22Rv1 (cell line): ENCODE measurements around the gene TFG.

Experiments
- H3K27ac ChIP-seq: fragments of 450-650 bp; 2 replicates; pipeline ENCODE4 v1.5.1; 2017
- ZFX ChIP-seq: fragments of 450-650 bp; IDR thresholded peaks from 2 replicates; pipeline ENCODE4 v1.6.1; 2017; ENCODE audit warnings: antibody characterized with exemption, borderline replicate concordance
- TF ChIP-seq, protein P1 (sequence below): fragments of 450-650 bp; IDR thresholded peaks from 2 replicates; pipeline ENCODE4 v1.5.1; 2017; ENCODE audit warnings: mild to moderate bottlenecking

The TFG gene

GRCh38 chr3:100710261-100710968 is 1.1 kb downstream of the TFG start:
- no peak for TF ChIP-seq ZFX
- TF ChIP-seq, protein P1, sequence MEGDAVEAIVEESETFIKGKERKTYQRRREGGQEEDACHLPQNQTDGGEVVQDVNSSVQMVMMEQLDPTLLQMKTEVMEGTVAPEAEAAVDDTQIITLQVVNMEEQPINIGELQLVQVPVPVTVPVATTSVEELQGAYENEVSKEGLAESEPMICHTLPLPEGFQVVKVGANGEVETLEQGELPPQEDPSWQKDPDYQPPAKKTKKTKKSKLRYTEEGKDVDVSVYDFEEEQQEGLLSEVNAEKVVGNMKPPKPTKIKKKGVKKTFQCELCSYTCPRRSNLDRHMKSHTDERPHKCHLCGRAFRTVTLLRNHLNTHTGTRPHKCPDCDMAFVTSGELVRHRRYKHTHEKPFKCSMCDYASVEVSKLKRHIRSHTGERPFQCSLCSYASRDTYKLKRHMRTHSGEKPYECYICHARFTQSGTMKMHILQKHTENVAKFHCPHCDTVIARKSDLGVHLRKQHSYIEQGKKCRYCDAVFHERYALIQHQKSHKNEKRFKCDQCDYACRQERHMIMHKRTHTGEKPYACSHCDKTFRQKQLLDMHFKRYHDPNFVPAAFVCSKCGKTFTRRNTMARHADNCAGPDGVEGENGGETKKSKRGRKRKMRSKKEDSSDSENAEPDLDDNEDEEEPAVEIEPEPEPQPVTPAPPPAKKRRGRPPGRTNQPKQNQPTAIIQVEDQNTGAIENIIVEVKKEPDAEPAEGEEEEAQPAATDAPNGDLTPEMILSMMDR = peak; percentile 40
- H3K27ac ChIP-seq = peak overlapping the region; percentile 88

GRCh38 chr3:100715176-100715575 is 5.9 kb downstream of the TFG start:
- no peak for TF ChIP-seq ZFX
- TF ChIP-seq, protein P1 = no peak

DNA sequence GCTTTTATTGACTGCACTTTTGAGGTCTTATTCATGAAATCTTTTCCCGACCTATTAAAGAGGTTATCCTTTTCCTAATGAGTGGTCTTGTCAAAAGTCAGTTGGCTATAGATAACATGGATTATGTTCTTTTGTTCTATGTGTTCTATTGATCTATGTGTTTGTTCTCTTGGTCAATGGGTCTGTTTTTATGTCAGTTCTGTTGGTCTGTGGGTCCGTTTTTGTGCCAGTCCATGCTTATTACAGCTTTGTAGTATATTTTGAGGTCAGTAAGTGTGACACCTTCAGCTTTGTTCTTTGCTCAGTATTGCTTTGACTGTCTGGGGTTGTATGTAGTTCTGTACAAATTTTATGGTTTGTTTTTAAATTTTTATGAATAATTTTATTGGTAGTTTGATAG is 7.8 kb downstream of the TFG start:
- TF ChIP-seq, protein P1 = no peak
- no peak for TF ChIP-seq ZFX
- 0 out of 2 replicates have a peak overlapping the region, but pooled peaks have one; percentile 13 for H3K27ac ChIP-seq

More at GRCh38 chr3:100715176-100715575, 5.9 kb downstream of the TFG start:
- no peak overlapping the region for H3K27ac ChIP-seq

DNA sequence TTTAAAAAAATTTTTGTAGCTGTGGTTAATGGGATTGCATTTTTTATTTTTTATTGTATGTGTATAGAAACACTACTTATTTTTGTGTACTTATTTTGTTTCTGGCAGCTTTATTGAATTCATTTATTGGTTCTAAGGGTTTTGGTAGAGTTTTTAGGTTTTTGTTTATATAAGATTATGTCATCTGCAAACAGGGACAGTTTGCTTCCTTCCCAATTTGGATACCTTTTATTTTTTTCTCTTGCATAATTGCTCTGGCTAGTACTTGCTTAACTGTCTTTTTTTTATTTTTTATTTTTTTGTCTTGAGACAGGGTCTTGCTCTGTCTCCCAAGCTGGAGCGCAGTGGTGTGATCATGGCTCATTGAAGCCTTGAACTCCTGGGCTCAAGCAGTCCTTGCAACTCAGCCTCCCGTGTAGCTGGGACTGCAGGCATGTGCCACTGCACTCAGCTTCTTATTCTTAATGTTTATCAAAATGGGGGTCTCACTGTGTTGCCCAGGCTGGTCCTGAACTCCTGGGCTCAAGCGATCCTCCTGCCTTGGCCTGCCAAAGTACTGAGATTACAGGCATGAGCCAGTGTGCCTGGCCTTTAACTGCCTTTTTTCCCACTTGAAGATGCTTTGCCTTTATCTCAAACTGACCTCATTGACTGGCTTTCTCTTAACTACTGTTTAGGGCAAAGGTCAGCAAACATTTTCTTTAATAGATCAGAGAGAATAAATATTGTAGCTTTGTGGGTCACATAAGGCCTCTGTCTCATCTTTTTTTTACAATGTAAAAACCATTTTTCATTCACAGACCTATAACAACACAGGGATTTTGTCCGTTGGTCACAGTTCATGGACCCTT is 8.6 kb downstream of the TFG start:
- H3K27ac ChIP-seq = 0 out of 2 replicates have a peak overlapping the region, but pooled peaks have one; percentile 13
- no peak for TF ChIP-seq ZFX
- TF ChIP-seq, protein P1 = no peak

DNA sequence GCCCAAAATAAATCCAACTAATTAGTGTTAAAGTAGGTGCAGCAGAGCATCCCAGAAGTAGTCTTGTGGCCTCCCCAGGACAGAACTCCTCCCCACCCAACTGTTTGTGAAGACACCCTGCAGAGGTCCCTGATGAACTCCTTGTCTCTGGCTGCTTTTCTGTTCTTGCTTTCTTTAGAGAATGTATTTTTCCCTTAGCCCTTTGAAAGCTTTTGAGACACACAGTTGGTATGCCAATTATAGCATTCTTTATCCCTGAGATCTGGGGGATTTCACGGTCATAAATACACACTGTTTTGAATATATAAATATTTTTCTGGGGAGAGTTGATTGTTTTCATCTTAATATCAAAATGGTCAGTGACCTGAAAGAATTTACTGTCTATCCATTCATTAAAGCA is 9.8 kb downstream of the TFG start:
- TF ChIP-seq, protein P1 = no peak
- no peak for TF ChIP-seq ZFX
- no peak overlapping the region for H3K27ac ChIP-seq

DNA sequence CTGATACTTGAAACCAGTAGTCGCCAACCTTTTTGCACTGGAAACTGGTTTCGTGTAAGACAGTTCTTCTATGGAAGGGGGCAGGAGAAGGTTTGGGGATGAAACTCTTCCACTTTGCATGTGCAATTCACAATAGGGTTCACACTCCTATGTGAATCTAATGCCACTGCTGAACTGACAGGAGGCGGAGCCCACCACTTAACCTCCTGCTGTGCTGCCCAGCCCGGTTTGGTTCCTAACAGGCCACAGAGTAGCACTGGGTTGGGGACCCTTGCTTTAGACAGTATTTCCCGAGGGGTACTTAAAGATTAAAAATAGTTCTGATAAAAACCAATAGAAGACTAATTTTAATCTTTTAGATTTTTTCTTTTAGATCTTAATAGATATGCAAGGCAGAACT is 11.1 kb downstream of the TFG start:
- no peak overlapping the region for H3K27ac ChIP-seq
- TF ChIP-seq ZFX = no peak
- TF ChIP-seq, protein P1 = no peak
